ENCODE data around the gene CSMD2.
"Not testable (repeated sequence)": the region's sequence is repeated elsewhere in the genome, so short reads cannot be mapped to it uniquely, and the experiment has no call there.

The CSMD2 gene

GRCh38 chr1:34164771-34165391, at the start of gene CSMD2:
Gene CSMD2 (minus strand): TSS chr1:34165230. CDS start chr1:34165097, 133 bp downstream.
- in situ Hi-C loops (cut with MboI; ENCODE audit: low sequenced_read_pairs) = no loop called here

DNA sequence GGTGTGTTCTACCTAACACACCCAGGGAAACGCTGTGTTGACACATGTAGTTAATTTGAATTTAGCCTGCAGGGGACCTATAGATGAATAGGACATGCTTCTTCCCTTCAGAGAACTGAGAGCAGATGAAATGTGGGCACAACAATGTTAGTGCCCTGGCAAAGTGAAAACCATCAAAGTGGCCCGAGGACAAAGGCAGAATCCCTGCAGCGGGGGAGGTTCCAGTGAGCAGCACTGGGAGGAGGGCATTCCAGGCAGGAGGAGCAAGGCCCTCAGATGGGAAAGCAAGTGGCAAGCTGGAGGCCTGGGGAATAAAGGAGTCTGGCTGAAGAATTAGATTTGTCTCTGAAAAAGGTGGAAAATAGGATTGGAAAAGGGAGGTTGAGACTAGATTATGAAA, 48.9 kb upstream of the CSMD2 start:
- in situ Hi-C loops (cut with MboI; ENCODE audit: low sequenced_read_pairs) = no loop called here

DNA sequence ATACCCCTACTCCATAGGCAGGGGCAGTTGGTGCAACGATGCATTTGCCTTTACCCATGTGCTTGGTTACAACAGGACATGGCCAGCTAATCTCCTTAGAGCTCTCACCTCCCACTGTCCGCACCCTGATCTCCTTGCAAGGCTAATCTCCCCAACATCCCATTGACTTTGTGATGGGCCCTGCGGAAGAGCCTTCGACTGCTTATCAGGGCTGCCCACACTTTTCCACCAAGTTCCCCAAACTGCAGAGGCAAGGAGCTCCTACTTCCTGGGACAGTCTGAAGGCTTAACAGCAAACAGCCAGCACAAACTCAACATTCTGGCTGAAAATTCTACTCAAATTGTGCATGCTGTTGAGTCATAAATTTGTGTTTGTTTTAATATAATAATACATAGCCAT, 47.6 kb upstream of the CSMD2 start:
- in situ Hi-C loops (cut with MboI; ENCODE audit: low sequenced_read_pairs) = no loop called here

DNA sequence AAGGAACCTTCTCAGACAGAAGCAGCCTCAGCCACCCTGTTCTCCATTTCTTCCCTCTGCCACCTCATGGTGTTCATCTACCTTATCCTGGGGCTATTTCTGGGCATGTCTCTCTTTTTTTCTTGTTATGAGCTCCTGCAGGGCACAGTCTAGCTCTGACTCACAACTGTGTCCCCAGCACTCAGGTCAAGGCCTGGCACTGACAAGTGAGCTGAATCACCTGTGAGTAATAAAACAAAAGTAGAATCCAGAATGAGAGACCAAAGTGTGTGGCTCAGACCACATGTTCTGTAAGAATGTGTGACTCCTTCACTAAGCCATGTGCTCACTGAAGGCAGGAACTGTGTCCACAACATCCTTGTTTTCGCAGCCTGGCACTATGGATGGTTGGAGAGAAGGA, 34.9 kb upstream of the CSMD2 start:
- in situ Hi-C loops (cut with MboI; ENCODE audit: low sequenced_read_pairs) = no loop called here

DNA sequence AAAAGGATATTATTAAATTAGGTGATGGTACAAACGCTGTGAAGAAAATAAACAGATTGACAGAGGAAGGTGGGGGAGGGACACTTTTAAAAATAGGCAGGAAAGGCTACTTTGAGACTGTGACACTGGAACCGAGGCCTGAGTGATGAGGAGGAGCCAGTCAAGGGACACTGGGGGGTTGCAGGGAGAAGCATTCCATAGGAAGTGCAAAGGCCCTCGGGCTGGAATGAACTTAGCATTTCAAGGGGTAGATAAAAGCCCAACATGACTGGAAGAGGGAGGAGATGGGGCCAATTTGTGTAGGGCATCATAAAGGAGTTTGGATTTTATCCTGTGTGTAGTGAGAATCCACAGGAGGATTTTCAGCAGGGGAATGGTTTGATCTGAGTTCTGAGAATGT, 27.6 kb upstream of the CSMD2 start:
- in situ Hi-C loops (cut with MboI; ENCODE audit: low sequenced_read_pairs) = no loop called here

- in situ Hi-C loops (cut with MboI; ENCODE audit: low sequenced_read_pairs) = no loop called here
Observed at GRCh38 chr1:34190692-34191091, 25.7 kb upstream of the CSMD2 start.

GRCh38 chr1:34188985-34189384, 24.0 kb upstream of the CSMD2 start:
- in situ Hi-C loops (cut with MboI; ENCODE audit: low sequenced_read_pairs) = no loop called here

DNA sequence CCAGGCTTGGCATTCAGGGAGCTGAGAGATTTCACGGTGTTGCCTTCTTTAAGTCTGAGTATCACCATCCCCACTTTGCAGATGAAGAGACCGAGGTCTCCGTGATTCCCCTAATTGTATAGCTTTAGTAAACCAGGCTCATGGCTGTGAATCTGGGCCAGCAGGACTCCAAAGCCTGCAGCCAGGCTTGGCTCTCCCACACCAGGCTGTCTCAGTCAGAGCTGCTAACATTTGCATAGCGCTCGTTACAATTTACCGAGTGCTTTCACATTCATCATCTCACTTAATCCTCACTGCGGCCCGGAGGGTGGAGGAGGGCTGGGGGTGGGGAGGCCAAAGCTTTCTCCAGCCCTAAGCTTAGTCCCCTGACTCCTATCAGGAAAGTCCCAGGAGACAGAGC, 23.4 kb upstream of the CSMD2 start:
- in situ Hi-C loops (cut with MboI; ENCODE audit: low sequenced_read_pairs) = no loop called here

DNA sequence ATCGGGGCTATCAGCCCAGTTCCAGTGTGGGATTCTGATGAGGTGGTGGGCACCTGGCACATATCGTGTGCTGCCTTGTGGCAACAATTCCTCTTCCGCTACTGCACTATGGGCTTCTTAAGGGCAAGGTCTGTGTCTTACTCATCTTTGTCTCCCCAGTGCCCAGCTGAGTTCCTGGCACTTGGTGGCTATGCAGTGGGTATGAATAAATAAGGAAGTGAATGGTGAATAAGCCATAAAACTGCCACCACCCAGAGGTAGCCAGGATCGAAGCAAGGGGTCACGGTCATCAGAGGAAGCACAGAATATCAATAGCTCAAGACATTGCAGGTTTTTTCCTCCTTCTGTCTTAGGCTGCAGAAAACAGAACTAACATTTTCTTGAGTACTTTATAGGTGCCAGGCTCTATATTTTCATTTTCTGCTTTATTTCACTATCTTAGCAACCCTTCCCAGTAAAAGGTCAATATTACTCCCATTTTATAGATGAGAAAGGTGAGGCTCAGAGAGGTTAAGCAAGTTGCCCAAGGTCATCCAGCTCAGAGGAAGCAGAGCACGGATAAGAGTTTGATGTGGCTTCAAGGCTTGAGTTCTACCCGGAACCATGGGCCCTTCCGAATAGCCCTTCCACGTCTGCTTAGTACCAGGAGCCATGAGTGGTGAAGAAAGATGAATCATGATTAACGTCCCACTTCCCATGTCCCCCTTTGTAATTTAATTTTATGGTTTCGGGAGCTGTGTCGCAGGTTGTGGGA, 21.9 kb upstream of the CSMD2 start:
- in situ Hi-C loops (cut with MboI; ENCODE audit: low sequenced_read_pairs) = no loop called here

- in situ Hi-C loops (cut with MboI; ENCODE audit: low sequenced_read_pairs) = not testable (repeated sequence)
Observed at GRCh38 chr1:34183381-34183780, 18.4 kb upstream of the CSMD2 start.

DNA sequence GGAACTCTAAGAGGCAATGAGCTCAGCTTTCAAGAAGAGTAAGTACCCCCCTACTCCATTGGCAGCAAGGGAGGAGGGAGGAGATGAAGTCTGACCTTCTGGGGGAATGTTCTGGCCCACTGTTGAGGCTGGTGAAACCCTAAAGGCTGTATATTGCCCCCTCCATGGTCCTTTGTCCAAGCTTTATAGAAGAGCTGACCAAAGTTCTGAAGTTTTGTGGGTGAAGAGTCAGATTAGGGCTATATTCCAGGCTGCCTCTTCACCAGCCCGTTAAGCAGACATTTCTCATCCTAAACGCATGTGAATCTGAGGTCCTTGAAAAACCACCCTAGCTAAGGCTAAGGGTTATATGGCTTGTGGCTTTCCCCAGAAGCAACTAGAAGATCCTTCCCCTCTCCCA, 13.0 kb upstream of the CSMD2 start:
- in situ Hi-C loops (cut with MboI; ENCODE audit: low sequenced_read_pairs) = no loop called here

DNA sequence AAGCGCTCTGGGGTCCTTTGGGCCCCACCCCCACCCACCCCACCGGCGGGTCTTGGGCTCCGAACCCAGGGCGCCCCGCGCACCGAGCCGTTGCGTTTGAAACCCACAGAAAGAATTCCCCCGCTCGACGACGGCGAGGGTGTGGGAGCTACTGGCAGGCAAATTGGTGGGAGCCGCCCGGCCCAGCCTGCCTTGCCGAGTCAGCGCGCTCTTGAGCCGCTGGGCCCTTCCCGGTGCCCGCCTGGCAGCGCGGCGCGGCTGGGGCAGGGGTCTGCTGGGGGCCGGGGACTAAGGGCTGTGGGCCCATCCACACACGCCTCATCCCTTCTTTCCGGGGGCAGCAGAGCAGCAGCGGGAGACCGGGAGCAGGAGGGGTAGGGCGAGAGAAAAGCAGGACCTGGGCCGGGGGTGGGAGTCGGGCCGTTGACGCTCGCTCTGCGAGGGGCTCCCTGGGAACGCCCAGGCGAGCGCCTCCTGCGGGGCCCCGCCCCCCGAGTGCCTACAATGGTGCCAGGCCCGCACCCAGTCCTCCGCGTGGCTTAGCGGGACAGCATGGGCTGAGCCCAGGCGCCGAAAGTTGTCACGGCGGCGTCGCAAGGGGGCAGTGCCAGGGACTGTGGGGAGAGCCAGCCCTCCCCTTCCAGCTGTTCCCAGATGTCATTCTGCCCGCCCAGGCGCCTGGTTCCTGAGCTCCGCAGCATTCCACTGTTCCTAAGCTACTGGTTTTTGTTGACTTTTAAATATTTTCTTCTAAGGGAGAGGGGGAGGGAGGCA, 12.0 kb upstream of the CSMD2 start, which contains the start of gene C1orf94:
C1orf94 (plus strand) TSS at position 78 of the 774 bp plus-strand sequence. CDS start 883 bp downstream, outside the sequence.
- in situ Hi-C loops (cut with MboI; ENCODE audit: low sequenced_read_pairs) = no loop called here

DNA sequence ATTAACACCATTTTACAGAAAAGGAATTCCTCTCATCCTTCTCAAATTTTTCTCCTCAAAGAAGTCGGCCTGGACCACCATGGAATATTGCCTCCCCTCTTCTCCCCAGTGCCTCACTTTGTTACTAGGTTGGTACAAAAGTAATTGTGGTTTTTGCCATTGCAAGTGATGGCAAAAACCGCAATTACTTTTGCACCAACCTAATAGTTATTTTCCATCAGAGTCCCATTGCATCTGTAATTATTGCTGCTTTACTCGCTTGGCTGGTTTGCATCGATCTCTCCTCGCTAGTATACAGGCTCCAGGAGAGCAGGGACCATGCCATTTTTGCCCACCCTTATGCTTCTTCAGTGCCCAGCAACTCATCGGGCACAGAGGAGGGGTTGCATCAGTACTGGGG, 10.7 kb upstream of the CSMD2 start:
- in situ Hi-C loops (cut with MboI; ENCODE audit: low sequenced_read_pairs) = no loop called here

GRCh38 chr1:34167389-34167788, 2.4 kb upstream of the CSMD2 start:
- in situ Hi-C loops (cut with MboI; ENCODE audit: low sequenced_read_pairs) = no loop called here

GRCh38 chr1:34166625-34167361, 1.8 kb upstream of the CSMD2 start:
- in situ Hi-C loops (cut with MboI; ENCODE audit: low sequenced_read_pairs) = no loop called here

- in situ Hi-C loops (cut with MboI; ENCODE audit: low sequenced_read_pairs) = no loop called here
Observed at GRCh38 chr1:34166191-34166624, 1.2 kb upstream of the CSMD2 start.

DNA sequence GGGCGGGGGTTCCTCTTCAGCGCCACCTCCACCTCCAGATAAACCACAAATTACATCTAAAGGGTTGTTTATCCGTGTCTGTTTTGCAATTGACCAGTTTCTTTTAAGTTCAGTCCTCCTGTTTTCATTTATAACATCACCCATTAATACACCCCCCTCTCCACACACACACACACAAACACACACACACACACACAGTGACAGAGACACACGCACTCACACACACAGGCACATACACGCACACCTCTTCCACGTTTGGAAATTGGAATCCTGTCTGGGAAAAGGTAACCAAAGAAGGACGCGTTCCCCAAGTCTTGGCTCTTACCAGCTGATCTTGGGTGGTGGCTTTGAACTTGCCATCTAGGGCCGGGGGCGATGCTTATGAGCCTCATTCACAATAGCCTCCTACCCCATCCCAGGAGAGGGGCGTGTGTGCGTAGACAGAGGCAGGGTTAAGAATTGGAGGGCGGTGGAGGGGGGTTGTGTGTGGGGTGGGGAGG, 442 bp upstream of the CSMD2 start:
- in situ Hi-C loops (cut with MboI; ENCODE audit: low sequenced_read_pairs) = no loop called here

GRCh38 chr1:34163792-34164731, 968 bp downstream of the CSMD2 start:
- in situ Hi-C loops (cut with MboI; ENCODE audit: low sequenced_read_pairs) = no loop called here

DNA sequence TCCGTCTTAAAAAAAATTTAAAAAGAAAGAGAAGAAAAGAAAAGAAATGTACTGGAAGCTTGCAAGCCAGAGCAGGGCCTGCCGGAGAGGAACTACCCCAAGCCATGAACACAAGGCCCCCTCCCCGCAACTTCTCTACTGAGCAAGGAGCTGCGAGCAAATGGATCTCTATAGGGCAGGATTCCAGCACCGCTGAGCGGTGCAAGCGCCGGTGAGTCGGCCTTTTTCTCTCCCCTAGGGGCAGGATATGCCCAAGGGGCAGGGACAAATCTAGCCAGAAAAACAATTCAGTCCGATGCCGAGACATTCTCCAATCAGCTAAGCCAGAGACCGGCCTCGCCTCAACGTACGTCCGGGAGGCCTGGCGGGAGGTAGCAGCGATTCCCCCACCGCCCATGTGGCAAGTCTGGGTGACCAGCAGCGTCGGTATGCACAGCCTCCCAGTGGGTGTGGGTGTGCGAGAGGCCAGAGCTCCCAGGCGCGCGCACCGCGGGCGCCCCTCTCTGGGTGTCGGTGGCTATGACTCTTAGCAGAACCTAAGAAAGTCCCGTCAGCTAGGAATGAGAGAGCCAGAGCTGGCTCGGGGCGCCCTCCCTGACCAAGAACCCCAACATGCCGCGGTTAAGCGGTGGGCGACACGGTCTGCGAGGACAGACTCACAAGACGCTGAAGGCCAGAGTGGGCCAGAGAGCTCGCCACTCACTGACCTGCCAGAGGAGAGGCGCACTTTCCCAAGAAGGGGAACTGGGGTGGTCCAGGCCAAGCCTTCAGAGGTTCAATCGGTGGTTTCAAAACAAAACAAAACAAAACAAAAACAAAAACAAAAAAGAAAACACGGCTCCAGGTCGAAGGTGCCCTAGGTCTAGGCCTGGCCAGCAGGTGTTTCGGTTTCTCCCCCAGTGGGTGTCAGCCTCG, 1.9 kb downstream of the CSMD2 start:
- in situ Hi-C loops (cut with MboI; ENCODE audit: low sequenced_read_pairs) = no loop called here
